OCI-LY7 (cell line): ENCODE measurements around the gene APOL6. TPM values are rescaled to one million over a fixed set of nuclear protein-coding genes. Genes with fewer than 3 reads are reported as not detected.
A peak's percentile ranks its signal among the peaks of the same experiment; 100 is the strongest.
"Not testable (repeated sequence)": the region's sequence is repeated elsewhere in the genome, so short reads cannot be mapped to it uniquely, and the experiment has no call there.

Experiments
- BruUV-seq: library from RNA; stranded (reverse); fragments of 400-500 nt; replicated peaks from 2 replicates; lab custom pipeline; 2021; lab: Mats Ljungman, UMichigan
- CTCF ChIA-PET: fragments of 300-600 bp; sonication (Branson Sonifier 250); formaldehyde crosslinking; loops from one replicate; lab custom pipeline; 2022; ENCODE audit warnings: antibody characterized with exemption; ENCODE audit not compliant: unreplicated experiment; lab: Charles Lee
- POLR2A ChIA-PET: fragments of 300-600 bp; sonication (Branson Sonifier 250); formaldehyde crosslinking; loops from one replicate; lab custom pipeline; 2022; ENCODE audit warnings: antibody characterized with exemption; lab: Charles Lee
- DNase-seq: peaks from one replicate; pipeline ENCODE4 v3.0.0-alpha.2; 2015; ENCODE audit warnings: low spot score
- H2AFZ ChIP-seq: fragments of 200-600 bp; sonication (generic), shearing (Covaris generic); 2 replicates; pipeline ENCODE4 v1.6.1; 2014; ENCODE audit warnings: mild to moderate bottlenecking, antibody characterized with exemption, low read length, moderate library complexity
- H3K27ac ChIP-seq: fragments of 200-600 bp; sonication (generic); 2 replicates; pipeline ENCODE4 v1.5.1; 2014; ENCODE audit warnings: mixed run types, low read depth, mild to moderate bottlenecking, moderate library complexity, low read length, inconsistent platforms; ENCODE audit not compliant: poor library complexity, severe bottlenecking
- H3K36me3 ChIP-seq: fragments of 200-600 bp; sonication (generic); 2 replicates; pipeline ENCODE4 v1.6.1; 2014; ENCODE audit warnings: mild to moderate bottlenecking, antibody characterized with exemption, low read length, moderate library complexity, mixed read lengths; ENCODE audit not compliant: insufficient read depth
- H3K4me1 ChIP-seq: fragments of 200-600 bp; sonication (generic); 2 replicates; pipeline ENCODE4 v1.5.1; 2014; ENCODE audit warnings: mild to moderate bottlenecking, low read length; ENCODE audit not compliant: insufficient read depth, poor library complexity, severe bottlenecking
- H3K4me2 ChIP-seq: fragments of 200-600 bp; sonication (generic); 2 replicates; pipeline ENCODE4 v1.6.1; 2014; ENCODE audit warnings: mild to moderate bottlenecking, low read length
- H3K4me3 ChIP-seq: fragments of 200-600 bp; sonication (generic); 2 replicates; pipeline ENCODE4 v1.5.1; 2014; ENCODE audit warnings: mild to moderate bottlenecking, low read depth, low read length; ENCODE audit not compliant: poor library complexity, severe bottlenecking
- H3K79me2 ChIP-seq: fragments of 200-600 bp; sonication (generic); 2 replicates; pipeline ENCODE4 v1.6.1; 2016; ENCODE audit warnings: low read depth, mild to moderate bottlenecking, low read length, moderate library complexity, mixed read lengths; ENCODE audit not compliant: insufficient read depth
- H3K9me2 ChIP-seq: fragments of 200-600 bp; sonication (generic); 2 replicates; pipeline ENCODE4 v1.6.1; 2016; ENCODE audit warnings: mild to moderate bottlenecking, low read length, mixed read lengths; ENCODE audit not compliant: insufficient read depth
- H3K9me3 ChIP-seq: fragments of 200-600 bp; sonication (generic); 2 replicates; pipeline ENCODE4 v1.6.1; 2014; ENCODE audit warnings: mild to moderate bottlenecking, mixed run types, low read length, mixed read lengths
- H4K20me1 ChIP-seq: fragments of 200-600 bp; sonication (generic); 2 replicates; pipeline ENCODE4 v1.6.1; 2014; ENCODE audit warnings: mild to moderate bottlenecking, antibody characterized with exemption, low read length, moderate library complexity, mixed read lengths; ENCODE audit not compliant: insufficient read depth
- EZH2phosphoT487 ChIP-seq: fragments of 200-600 bp; sonication (generic); IDR thresholded peaks from 2 replicates; pipeline ENCODE4 v1.6.1; 2018; ENCODE audit warnings: low read depth, borderline replicate concordance, mild to moderate bottlenecking, mixed run types, antibody characterized with exemption, low read length, moderate library complexity, mixed read lengths
- intact Hi-C: fragments of 100-400 bp; cut with micrococcal nuclease; formaldehyde crosslinking; loops from one replicate; pipeline ENCODE4 v1.10.0; 2022; ENCODE audit not compliant: unreplicated experiment
- total RNA-seq, 2 experiments: library from RNA; depleted of rRNA in 1 of 2; stranded (reverse); fragments of >200 nt in 1 of 2; shearing (Covaris generic) in 1 of 2; gene quantifications; 2 replicates each; pipeline ENCODE4 v1.2.3, GENCODE V29; 2014 to 2022
- TF ChIP-seq, protein P1 (sequence below): fragments of 200-600 bp; sonication (generic); conservative IDR thresholded peaks from 2 replicates; pipeline ENCODE4 v1.5.1; 2014; ENCODE audit warnings: mild to moderate bottlenecking, antibody characterized with exemption, low read length, moderate library complexity, mixed read lengths

Gene APOL6
- total RNA-seq, 2 experiments from 2014 or later: 22.0 to 27.8 TPM

DNA sequence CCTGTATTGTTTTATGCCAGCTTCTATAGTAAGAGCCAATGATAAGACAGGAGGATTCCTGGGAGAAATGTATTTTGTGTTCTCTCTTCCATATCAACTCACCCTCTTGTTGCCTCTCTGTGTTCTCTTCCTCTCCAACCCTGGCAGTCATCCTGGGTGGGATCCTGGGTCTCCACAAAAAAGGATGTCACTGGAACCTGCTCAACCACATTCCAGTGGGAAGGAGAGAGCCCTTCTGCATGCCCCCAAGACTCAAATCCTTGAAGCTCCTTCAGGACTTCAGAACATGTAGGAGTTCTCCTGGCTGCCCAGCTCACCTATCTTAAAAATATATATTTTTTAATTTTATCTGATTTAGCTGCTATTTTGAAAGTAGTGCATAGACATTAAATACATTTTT is 26.1 kb downstream of the APOL6 start:
- no peaks in the 10 kb centered on the region for H3K79me2 ChIP-seq
- POLR2A ChIA-PET: interaction anchor here (0.7 kb wide), 1 partner anchor 77 kb away, joined by 8 read pairs; no protein-coding TSS in a partner anchor
- H4K20me1 ChIP-seq: no peaks in the 10 kb centered on the region
- no peak overlapping the region for H2AFZ ChIP-seq
- no peak overlapping the region for H3K4me3 ChIP-seq
- no peak overlapping the region for H3K27ac ChIP-seq
- H3K4me1 ChIP-seq: peaks cover 11% of the 10 kb centered on the region
- DNase-seq: no peak
- intact Hi-C loops: no loop called here
- H3K4me2 ChIP-seq: no peak overlapping the region
- peaks cover 2% of the 10 kb centered on the region; the same call in 1 of the 2 replicates for H3K36me3 ChIP-seq
- CTCF ChIA-PET: no interaction called here
- peaks cover 44% of the 10 kb centered on the region; the same call in 1 of the 2 replicates for H3K9me3 ChIP-seq
- TF ChIP-seq, protein P1, sequence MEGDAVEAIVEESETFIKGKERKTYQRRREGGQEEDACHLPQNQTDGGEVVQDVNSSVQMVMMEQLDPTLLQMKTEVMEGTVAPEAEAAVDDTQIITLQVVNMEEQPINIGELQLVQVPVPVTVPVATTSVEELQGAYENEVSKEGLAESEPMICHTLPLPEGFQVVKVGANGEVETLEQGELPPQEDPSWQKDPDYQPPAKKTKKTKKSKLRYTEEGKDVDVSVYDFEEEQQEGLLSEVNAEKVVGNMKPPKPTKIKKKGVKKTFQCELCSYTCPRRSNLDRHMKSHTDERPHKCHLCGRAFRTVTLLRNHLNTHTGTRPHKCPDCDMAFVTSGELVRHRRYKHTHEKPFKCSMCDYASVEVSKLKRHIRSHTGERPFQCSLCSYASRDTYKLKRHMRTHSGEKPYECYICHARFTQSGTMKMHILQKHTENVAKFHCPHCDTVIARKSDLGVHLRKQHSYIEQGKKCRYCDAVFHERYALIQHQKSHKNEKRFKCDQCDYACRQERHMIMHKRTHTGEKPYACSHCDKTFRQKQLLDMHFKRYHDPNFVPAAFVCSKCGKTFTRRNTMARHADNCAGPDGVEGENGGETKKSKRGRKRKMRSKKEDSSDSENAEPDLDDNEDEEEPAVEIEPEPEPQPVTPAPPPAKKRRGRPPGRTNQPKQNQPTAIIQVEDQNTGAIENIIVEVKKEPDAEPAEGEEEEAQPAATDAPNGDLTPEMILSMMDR: no peak
- no peak for TF ChIP-seq EZH2phosphoT487
- H3K9me2 ChIP-seq: no peaks in the 10 kb centered on the region
- no TSS peak for BruUV-seq

DNA sequence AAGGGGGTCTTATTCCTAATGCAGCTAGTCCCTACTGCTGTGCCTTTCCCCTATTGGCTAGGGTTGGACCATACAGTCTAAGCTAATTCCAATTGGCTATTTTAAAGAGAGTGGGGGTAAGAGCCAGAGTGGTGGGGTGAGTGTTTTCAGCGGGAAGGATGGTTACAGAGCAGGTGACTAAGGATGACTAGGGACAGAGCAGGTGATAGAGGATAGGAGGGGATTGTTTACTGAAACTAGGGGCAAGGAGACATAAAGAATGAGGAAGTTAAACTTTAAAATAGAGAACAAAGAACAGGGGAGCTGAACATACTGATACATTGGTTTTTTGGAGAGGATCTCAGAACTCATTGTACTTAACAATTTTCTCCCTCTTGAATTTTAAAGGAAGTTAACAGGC is 27.8 kb downstream of the APOL6 start:
- intact Hi-C loops, BruUV-seq, H3K4me3 ChIP-seq, H3K4me2 ChIP-seq, H3K27ac ChIP-seq, CTCF ChIA-PET, H4K20me1 ChIP-seq, H3K9me2 ChIP-seq, H3K79me2 ChIP-seq, H2AFZ ChIP-seq, H3K36me3 ChIP-seq: not testable (repeated sequence)
- POLR2A ChIA-PET: interaction anchor here (0.6 to 1.5 kb wide), 4 partner anchors 9 to 67 kb away, joined by 3 to 5 read pairs (median 3); no protein-coding TSS in a partner anchor
- peak; percentile 29 for DNase-seq
- H3K4me1 ChIP-seq: peaks cover 11% of the 10 kb centered on the region
- peaks cover 38% of the 10 kb centered on the region; the same call in 1 of the 2 replicates for H3K9me3 ChIP-seq

DNA sequence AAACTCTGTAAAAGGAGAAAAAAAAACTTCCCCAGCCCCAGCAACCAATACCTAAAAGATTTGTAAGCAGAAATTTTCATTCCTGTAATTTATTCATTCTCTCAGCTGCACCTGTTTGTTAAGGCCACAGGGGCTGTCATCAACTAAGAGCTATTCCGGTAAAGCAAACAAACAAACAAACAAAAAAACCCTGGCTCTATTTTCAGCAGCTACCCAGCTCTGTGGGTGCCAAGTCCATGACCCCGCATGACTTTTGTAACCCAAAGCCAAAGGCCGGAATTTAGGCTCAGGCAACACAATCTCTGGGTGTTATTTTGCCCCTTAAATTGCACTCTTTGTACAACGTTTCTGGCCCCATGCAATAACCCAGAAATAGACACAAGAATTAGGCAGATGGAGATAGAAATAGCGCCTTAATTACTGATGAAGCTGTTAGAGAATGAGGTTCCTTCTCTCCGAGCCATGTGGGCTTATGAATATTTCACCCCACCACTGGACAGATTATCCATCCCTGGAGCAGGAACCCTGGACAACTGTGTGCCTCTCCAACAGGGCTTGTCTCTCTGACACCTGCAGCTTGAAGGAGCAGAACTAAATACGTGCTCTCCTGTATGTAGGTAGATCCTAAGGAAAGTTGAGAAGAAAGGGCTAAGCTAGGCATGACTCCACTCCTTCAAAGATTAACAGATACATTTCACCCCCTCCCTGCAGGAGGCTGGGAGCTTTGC is 29.4 kb downstream of the APOL6 start:
- TF ChIP-seq, protein P1: no peak
- no peak for TF ChIP-seq EZH2phosphoT487
- no TSS peak for BruUV-seq
- H3K27ac ChIP-seq: no peak overlapping the region
- no peaks in the 10 kb centered on the region for H3K79me2 ChIP-seq
- peaks cover 42% of the 10 kb centered on the region; the same call in 1 of the 2 replicates for H3K9me3 ChIP-seq
- ChIA-PET POLR2A (interaction anchor here (0.6 to 1.5 kb wide), 6 partner anchors 7 to 79 kb away, joined by 3 to 7 read pairs (median 4); no protein-coding TSS in a partner anchor), CTCF (no interaction called here)
- intact Hi-C loops: no loop called here
- H3K4me2 ChIP-seq: no peak overlapping the region
- peaks cover 11% of the 10 kb centered on the region for H3K4me1 ChIP-seq
- H2AFZ ChIP-seq: no peak overlapping the region
- DNase-seq: no peak
- H3K9me2 ChIP-seq: no peaks in the 10 kb centered on the region
- peaks cover 2% of the 10 kb centered on the region; the same call in 1 of the 2 replicates for H3K36me3 ChIP-seq
- H4K20me1 ChIP-seq: no peaks in the 10 kb centered on the region
- H3K4me3 ChIP-seq: no peak overlapping the region
